H1 (cell line): ENCODE results near the gene ACOT7. TPM values are rescaled to one million over a fixed set of nuclear protein-coding genes. Genes with fewer than 3 reads are reported as not detected.

Experiments
- BCL11A ChIP-seq, 2 experiments: IDR thresholded peaks; one replicate each; pipeline ENCODE4 v1.6.1; 2011; ENCODE audit warnings: low read depth in 2 of 2, low read length in 2 of 2, mild to moderate bottlenecking in 2 of 2
- JUN ChIP-seq: IDR thresholded peaks from 2 replicates; pipeline ENCODE4 v1.6.1; 2011; ENCODE audit warnings: low read depth, mild to moderate bottlenecking, improper control_type of control experiment, low read length
- PHF8 ChIP-seq: fragments of 200-600 bp; sonication (generic); conservative IDR thresholded peaks from 2 replicates; pipeline ENCODE4 v1.7.1; 2012; ENCODE audit warnings: low read depth, mild to moderate bottlenecking, inconsistent platforms, low read length, moderate library complexity
- POU5F1 ChIP-seq: IDR thresholded peaks from 2 replicates; pipeline ENCODE4 v1.6.1; 2011; ENCODE audit warnings: low read depth, mild to moderate bottlenecking, low read length, moderate library complexity
- polyA plus RNA-seq, 7 experiments: library from polyadenylated mRNA; depleted of rRNA in 3 of 7; stranded (reverse) in 5 of 7; unstranded in 2 of 7; fragments of >200 nt in 5 of 7; fragments of 200-250 nt in 2 of 7; gene quantifications; 1 replicate in 5 of 7; 2 replicates in 1 of 7; 4 replicates in 1 of 7; pipeline versions ENCODE4 v1.2.1 to v1.2.3, GENCODE V29; 2011 to 2013; ENCODE audit warnings: missing spikeins in 2 of 7, mixed read lengths in 2 of 7
- total RNA-seq: library from RNA; stranded (reverse); fragmentation: NEBNext Ultra II Directional; extraction: Animal tissue kit (Norgen Biotek cat#: 25700); gene quantifications from 2 replicates; pipeline ENCODE4 v1.2.1, GENCODE V29; 2021
- TF ChIP-seq, protein P1 (sequence below): IDR thresholded peaks from 2 replicates; pipeline ENCODE4 v1.6.1; 2012; ENCODE audit warnings: low read length, inconsistent platforms
- TF ChIP-seq, protein P2 (sequence below): IDR thresholded peaks from 2 replicates; pipeline ENCODE4 v1.6.1; 2012; ENCODE audit warnings: inconsistent platforms
- TF ChIP-seq, protein P3 (sequence below): IDR thresholded peaks from 2 replicates; pipeline ENCODE4 v1.6.1; 2011; ENCODE audit warnings: low read depth, mild to moderate bottlenecking, low read length; ENCODE audit not compliant: insufficient read depth

The ACOT7 gene
- total and polyA plus RNA-seq, 2 of the 8 experiments (the other 6 are each of a cell fraction or from before 2014, with no cell fraction given): 151 to 214 TPM

DNA sequence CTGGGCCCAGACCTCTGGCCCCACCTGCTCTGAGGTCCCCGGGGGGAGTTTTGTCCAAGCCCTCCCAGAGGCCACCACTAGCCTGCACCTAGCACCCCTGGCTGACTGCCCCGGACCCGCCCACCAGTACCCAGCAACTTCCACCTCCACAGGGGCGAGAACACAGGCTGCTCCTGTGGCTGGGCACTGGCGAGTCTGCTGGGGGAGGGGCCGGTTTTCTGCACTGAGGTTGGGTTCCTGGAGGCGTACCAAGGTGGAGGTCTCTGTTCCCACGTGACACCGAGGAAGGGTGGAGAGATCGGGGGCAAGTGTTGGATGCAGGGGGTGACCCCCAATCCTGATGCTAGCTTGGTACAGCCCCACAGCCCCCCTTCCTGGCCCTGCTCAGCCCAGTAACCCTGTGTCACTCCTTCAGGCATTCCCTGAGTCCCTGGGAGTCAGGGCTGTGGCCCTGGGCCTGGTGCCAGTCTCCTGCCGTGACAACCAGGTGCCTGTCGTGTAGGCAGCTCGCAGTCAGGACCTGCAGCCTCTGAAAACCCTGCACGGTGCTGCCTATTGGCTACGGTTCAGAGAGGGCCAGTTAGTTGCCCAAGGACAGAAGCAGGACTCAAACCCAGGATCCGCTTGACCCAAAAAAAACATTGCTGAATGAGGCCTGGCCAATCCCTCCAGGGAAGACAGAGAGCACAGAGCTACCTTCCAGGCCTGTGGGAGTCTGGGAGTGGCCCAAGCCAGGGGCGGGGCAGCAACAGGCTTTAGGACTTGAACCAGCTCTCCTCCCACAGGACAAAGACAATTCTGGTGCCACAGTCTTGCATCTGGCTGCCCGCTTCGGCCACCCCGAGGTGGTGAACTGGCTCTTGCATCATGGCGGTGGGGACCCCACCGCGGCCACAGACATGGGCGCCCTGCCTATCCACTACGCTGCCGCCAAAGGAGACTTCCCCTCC is 34.1 kb upstream of the ACOT7 start (continued):
- no peak for TF ChIP-seq PHF8
- TF ChIP-seq, protein P1, sequence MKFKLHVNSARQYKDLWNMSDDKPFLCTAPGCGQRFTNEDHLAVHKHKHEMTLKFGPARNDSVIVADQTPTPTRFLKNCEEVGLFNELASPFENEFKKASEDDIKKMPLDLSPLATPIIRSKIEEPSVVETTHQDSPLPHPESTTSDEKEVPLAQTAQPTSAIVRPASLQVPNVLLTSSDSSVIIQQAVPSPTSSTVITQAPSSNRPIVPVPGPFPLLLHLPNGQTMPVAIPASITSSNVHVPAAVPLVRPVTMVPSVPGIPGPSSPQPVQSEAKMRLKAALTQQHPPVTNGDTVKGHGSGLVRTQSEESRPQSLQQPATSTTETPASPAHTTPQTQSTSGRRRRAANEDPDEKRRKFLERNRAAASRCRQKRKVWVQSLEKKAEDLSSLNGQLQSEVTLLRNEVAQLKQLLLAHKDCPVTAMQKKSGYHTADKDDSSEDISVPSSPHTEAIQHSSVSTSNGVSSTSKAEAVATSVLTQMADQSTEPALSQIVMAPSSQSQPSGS: no peak
- no peak for TF ChIP-seq JUN
- TF ChIP-seq, protein P2, sequence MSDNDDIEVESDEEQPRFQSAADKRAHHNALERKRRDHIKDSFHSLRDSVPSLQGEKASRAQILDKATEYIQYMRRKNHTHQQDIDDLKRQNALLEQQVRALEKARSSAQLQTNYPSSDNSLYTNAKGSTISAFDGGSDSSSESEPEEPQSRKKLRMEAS: no peak
- TF ChIP-seq POU5F1: no peak
- TF ChIP-seq BCL11A (IDR thresholded peaks at IDR 0.05; ENCODE audit: low read depth in 2 of 2, low read length in 2 of 2): no peak
- TF ChIP-seq, protein P3, sequence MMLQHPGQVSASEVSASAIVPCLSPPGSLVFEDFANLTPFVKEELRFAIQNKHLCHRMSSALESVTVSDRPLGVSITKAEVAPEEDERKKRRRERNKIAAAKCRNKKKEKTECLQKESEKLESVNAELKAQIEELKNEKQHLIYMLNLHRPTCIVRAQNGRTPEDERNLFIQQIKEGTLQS: no peak
